AG08396 (cell line): ENCODE data around the gene SPAG6.

Experiments used
- DNase-seq: peaks from one replicate; pipeline ENCODE4 v3.0.0; 2012; ENCODE audit warnings: low spot score, mixed read lengths

SPAG6 gene

DNA sequence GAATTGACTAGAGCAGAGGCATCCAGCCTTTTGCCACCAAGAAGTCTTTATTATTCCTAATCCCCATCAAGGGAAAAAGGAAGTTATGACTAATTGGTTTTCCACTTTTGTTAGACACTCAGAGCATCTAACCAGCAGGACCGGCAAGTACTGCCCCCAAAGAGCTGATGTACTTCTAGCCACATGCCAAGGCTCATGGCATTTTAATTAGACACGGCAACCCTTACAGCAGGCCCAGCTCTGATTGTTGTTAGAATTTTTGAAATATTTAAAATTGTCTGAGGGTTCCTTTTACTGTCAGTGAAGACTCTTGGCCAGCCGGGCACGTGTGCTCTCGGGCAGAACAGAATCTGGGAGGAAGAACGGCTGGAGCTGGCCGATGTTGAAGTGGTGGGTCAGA is 114.8 kb downstream of the SPAG6 start:
- DNase-seq: no peak

DNA sequence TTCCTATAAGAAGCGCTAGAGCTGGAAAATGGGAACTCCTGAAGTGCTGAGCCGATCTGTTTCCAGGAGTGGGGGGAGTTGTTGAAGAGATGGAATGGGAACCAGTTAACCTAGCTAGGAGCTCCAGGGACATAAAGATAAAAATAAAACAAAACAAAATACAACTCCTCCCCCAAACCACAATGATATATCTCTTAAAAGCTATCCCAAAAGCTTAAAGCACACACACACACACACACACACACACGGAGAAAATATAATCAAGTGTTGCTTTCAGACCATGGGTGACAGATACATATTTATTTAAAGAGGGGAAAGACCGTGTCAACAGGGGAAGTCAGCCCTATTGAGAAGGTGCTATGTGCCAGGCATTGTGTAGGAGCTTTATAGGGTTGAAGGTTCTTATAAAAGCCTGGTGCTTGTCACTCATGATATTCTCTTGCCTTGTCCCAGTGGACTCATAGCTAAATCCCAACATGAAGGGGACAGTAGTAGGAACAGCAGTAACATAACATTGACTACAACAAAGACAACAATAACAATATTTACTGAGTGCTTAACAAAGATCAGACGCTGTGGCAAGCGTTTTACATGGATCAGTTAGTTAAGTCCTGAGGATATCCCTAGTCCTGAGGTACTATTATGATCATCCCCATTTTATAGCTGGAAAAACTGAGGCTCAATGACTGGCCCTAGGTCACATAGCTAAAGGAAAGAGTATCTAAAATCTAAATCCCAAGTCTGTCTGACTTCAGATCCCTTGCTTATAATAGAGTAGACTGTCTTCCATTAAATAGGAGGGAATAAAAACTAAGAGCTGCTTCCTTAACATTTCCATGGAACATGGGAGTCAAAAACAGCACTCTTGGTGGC is 115.5 kb downstream of the SPAG6 start:
- DNase-seq: no peak

DNA sequence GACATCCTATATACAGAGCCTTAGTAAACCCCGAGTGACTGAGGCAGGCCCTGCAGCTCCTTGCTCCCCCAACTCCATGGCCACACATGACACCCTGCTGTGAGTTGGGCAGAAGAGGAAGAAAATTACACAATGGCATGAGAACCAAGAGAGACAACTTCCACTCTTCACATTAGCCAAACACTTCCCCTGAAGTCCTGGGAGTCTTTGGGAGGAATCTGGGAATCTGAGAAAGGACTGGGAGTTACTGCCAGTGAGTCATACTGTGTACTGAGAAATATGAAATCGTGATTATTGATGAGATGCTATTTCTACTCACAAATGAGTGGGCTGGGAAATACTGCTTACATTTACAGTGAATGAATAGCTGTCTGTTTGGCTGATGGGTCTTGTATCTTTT is 116.6 kb downstream of the SPAG6 start:
- no peak for DNase-seq

DNA sequence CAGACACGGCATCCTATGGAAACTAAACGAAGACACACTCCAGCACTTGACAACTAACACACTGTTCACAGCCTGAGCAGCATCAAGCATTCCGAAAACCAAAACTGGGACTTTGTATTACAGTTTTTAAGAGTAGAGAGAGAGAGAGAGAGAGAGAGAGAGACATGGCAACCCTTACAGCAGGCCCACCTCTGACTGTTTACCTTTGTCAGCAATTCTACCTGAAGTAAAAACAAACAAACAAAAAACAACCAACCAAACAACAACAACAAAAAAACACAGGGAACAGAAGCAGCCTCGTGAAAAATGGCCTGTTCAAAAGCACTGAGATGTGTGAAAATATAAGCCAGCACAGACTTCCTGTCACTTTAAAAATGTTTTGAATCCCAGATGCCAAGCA is 118.0 kb downstream of the SPAG6 start:
- DNase-seq: no peak

DNA sequence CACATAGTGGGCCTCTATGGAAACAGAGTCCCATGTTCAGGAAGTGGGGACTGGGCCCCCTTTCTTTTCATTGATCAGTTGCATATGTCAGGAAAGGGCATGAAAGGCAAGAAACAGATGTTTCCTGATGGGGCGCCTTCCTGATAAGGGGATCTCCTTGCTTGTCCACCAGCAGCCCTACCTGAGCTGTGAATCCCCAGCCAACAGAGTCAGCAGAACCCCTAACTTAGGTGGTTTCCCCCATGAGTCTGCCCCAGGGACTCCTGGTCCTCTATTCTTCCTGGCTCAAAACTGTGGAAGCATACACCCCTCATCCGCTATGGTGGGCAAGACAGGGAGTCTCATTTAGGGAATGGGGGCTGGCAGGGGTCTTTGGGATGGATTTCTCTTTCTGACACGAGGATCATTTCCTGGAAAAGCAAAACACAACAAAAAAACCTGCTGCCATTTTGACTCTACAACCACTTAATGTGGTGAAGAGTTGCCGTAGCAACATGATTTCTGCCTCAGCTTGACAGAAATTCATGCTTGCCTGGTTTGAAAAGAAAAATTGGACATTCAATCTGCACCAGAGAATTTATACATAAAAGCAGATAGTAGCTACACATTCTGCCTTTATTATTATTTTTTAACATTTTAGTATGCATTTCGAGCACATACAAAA is 119.8 kb downstream of the SPAG6 start:
- DNase-seq: no peak

DNA sequence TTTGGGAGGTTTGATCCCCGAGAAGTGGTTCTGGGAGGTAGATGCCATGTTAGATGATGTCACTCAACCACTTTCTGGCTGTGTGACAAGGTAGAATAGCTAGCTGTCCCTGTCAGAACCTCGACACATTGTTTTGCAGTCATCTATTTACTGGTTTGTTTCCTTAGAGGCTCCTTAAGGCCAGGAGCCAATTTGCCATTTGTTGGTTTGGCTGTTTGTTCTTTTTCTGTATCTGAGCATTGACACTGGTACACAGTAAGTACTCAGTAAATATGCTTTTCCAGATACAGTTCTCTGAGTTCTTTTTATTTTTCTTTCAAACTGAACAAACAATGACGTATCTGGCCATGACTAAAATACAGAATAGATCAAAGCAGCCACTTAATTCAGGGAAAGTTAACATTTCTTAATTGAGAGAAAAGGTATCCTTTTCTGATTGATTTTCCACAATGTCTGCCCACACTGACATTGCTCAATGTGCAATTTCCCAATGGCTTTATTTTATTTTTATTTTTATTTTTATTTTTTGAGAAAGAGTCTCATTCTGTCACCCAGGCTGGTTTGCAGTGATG is 121.6 kb downstream of the SPAG6 start:
- no peak for DNase-seq
